Activated CD4-positive, alpha-beta T cell treated with anti-CD3 and anti-CD28 coated beads for 36 hours (primary cell): Measurements from ENCODE around the gene CNTN3. TPM values are rescaled to one million over a fixed set of nuclear protein-coding genes. Genes with fewer than 3 reads are reported as not detected.

ENCODE experiments used
- ATAC-seq: fragments of 200-7000 bp; cut with Tn5 transposase; one replicate; pipeline ENCODE4 v1.10.0; 2021; ENCODE audit warnings: mild to moderate bottlenecking, moderate library complexity
- CTCF ChIA-PET: fragments of 350-600 bp; sonication (Branson Sonifier 250); formaldehyde crosslinking; loops from one replicate; lab custom pipeline; 2021; ENCODE audit warnings: antibody characterized with exemption; lab: Charles Lee
- POLR2A ChIA-PET: fragments of 350-600 bp; sonication (Branson Sonifier 250); formaldehyde crosslinking; loops from one replicate; lab custom pipeline; 2021; ENCODE audit warnings: antibody characterized with exemption, inconsistent platforms; lab: Charles Lee
- DNase-seq: peaks from one replicate; pipeline ENCODE4 v3.0.0-alpha.2; 2020
- H3K27ac Mint-ChIP-seq: one replicate; pipeline ENCODE4 v1.8.0; 2021; ENCODE audit warnings: mixed read lengths
- H3K27me3 Mint-ChIP-seq: one replicate; pipeline ENCODE4 v1.8.0; 2021; ENCODE audit warnings: mixed read lengths
- H3K36me3 Mint-ChIP-seq: one replicate; pipeline ENCODE4 v1.8.0; 2021; ENCODE audit warnings: low read depth, mixed read lengths
- H3K4me1 Mint-ChIP-seq: one replicate; pipeline ENCODE4 v1.8.0; 2021; ENCODE audit warnings: mixed read lengths
- H3K4me3 Mint-ChIP-seq: one replicate; pipeline ENCODE4 v1.8.0; 2021; ENCODE audit warnings: mild to moderate bottlenecking, moderate library complexity, mixed read lengths
- H3K9me3 Mint-ChIP-seq: one replicate; pipeline ENCODE4 v1.8.0; 2021; ENCODE audit warnings: low read depth, mixed read lengths
- intact Hi-C, 2 experiments: fragments of 100-400 bp; cut with DNase I in 1 of 2; cut with micrococcal nuclease in 1 of 2; formaldehyde crosslinking; loops; one replicate each; pipeline versions ENCODE4 v1.14.2 to v1.15.1; 2022 to 2024; cut with DNase I, micrococcal nuclease
- total RNA-seq, 2 experiments: library from RNA; stranded (reverse); gene quantifications; one replicate each; pipeline ENCODE4 v1.2.3, GENCODE V29; 2021

CNTN3 gene
- total RNA-seq, 2 experiments from 2014 or later: not detected

DNA sequence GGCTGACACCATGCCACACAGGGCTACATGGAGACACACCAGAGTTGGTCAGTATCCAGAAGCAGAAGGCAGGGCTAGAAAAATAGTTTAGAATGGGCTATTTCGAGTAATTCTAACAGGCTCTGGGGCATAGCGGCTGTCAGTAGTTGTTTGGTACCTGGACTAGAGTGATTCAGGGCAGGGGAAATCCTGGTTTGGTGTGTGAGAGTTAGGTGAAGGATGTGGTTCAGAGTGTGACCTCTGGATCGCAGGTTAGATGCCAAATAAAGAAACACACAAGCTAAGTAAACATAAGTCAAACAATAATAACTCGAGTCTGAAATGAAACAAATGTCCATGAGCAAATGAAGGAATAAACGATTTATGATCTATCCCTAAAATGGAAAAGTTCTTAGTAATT, 31.5 kb downstream of the CNTN3 start:
- H3K4me3 Mint-ChIP-seq: no peak overlapping the region
- intact Hi-C loops: no loop called here
- no peak for ATAC-seq
- no peaks in the 10 kb centered on the region for H3K4me1 Mint-ChIP-seq
- no peaks in the 10 kb centered on the region for H3K36me3 Mint-ChIP-seq
- ChIA-PET CTCF (interaction anchor here (0.5 kb wide), 1 partner anchor 441 kb away, joined by 3 read pairs; no protein-coding TSS in a partner anchor), POLR2A (no interaction called here)
- H3K27ac Mint-ChIP-seq: no peak overlapping the region
- DNase-seq: no peak
- H3K27me3 Mint-ChIP-seq: no peaks in the 10 kb centered on the region
- H3K9me3 Mint-ChIP-seq: peaks cover 9% of the 10 kb centered on the region

DNA sequence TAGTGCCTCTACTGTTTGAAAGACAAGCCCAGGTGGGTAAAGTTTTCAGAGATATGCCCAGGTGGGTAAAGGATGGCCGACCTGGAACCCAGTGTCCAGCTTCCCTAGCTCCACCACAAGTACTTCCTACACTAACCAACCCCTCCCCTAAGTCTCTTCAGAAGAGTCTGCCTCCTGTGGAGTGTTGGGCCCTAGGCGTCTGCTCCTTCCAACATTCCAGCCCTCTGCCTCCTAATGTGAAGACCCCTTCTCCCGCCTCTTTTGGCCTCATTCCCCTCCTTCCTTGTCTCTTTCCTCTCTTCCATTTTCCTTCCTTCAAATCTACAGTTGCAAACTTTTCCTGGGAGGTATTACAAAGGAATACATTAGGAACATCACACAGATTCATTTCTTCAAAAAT, 38.6 kb downstream of the CNTN3 start:
- Mint-ChIP-seq H3K4me1 (no peaks in the 10 kb centered on the region), H3K27ac (no peak overlapping the region), H3K27me3 (no peaks in the 10 kb centered on the region), H3K36me3 (no peaks in the 10 kb centered on the region), H3K4me3 (no peak overlapping the region), H3K9me3 (peaks cover 13% of the 10 kb centered on the region)
- POLR2A ChIA-PET: no interaction called here
- intact Hi-C loops: no loop called here
- ATAC-seq: no peak
- CTCF ChIA-PET: no interaction called here
- DNase-seq: no peak

DNA sequence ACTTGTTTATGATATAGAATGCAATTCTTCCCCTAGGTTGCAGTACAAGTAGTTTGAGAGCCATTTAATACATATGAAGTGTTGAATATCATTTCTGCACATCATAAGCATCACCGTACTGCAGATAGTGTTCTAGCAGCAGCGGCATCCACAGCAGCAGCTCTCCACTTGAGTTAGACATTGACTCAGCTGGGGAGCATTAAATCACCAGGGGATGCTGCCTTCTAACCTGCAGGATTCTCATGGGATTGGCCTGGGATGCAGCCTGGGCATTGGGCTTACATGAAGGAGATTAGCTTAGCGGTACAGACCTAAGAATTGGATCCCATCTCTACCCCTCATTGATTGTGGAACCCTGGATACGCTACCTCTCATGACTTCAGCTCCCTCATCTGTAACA, 43.3 kb downstream of the CNTN3 start:
- Mint-ChIP-seq H3K4me3 (no peak overlapping the region), H3K4me1 (no peaks in the 10 kb centered on the region), H3K36me3 (no peaks in the 10 kb centered on the region), H3K9me3 (peaks cover 10% of the 10 kb centered on the region), H3K27ac (no peak overlapping the region), H3K27me3 (no peaks in the 10 kb centered on the region)
- intact Hi-C loops: no loop called here
- DNase-seq: no peak
- ChIA-PET POLR2A (interaction anchor here (0.6 kb wide), 1 partner anchor 848 kb away, joined by 4 read pairs; no protein-coding TSS in a partner anchor), CTCF (no interaction called here)
- no peak for ATAC-seq
